Upper lobe of left lung (tissue), 6 donors: ENCODE results near the gene UACA. TPM values are rescaled to one million over a fixed set of nuclear protein-coding genes. Genes with fewer than 3 reads are reported as not detected.
A peak's percentile ranks its signal among the peaks of the same experiment; 100 is the strongest.

ENCODE experiments used
- ATAC-seq, 2 donors: fragments of 200-7000 bp; cut with Tn5 transposase; one replicate each; pipeline ENCODE4 v1.9.1; 2022; ENCODE audit warnings: mild to moderate bottlenecking in 2 of 2, moderate library complexity in 2 of 2; ENCODE audit not compliant: low FRiP score in 2 of 2
- DNase-seq, 2 donors: peaks; one replicate each; pipeline ENCODE4 v3.0.0-alpha.2; 2019 to 2020
- H3K27ac ChIP-seq, 4 donors: fragments of 200-600 bp; sonication (generic); one replicate each; pipeline ENCODE4 v1.5.1; 2016 to 2019
- H3K27me3 ChIP-seq, 4 donors: fragments of 200-600 bp; sonication (generic); one replicate each; pipeline ENCODE4 v1.5.1; 2017 to 2019
- H3K36me3 ChIP-seq, 4 donors: fragments of 200-600 bp; sonication (generic); one replicate each; pipeline ENCODE4 v1.5.1; 2016 to 2019
- H3K4me1 ChIP-seq, 4 donors: fragments of 200-600 bp; sonication (generic); one replicate each; pipeline ENCODE4 v1.5.1; 2018 to 2019
- H3K4me3 ChIP-seq, 4 donors: fragments of 200-600 bp; sonication (generic); one replicate each; pipeline ENCODE4 v1.5.1; 2017 to 2019; ENCODE audit warnings: mild to moderate bottlenecking in 2 of 4, moderate library complexity in 1 of 4
- H3K9me3 ChIP-seq, 4 donors: fragments of 200-600 bp; sonication (generic); one replicate each; pipeline ENCODE4 v1.5.1; 2018 to 2019
- CTCF ChIP-seq, 6 experiments: fragments of 450-650 bp in 4 of 6; fragments of 200-600 bp in 2 of 6; sonication (generic) in 2 of 6; IDR thresholded peaks; one replicate each; pipeline ENCODE4 v1.5.1; 2016 to 2019; ENCODE audit warnings: antibody characterized with exemption in 6 of 6
- EP300 ChIP-seq, 4 donors: sonication (generic); formaldehyde crosslinking; IDR thresholded peaks; one replicate each; pipeline ENCODE4 v1.5.1; 2017; ENCODE audit warnings: antibody characterized with exemption in 4 of 4, control low read depth in 2 of 4
- POLR2A ChIP-seq, 4 donors: fragments of 450-650 bp; IDR thresholded peaks; one replicate each; pipeline ENCODE4 v1.5.1; 2016 to 2017; ENCODE audit warnings: antibody characterized with exemption in 4 of 4, mild to moderate bottlenecking in 2 of 4
- POLR2AphosphoS5 ChIP-seq, 2 donors: sonication (generic); formaldehyde crosslinking; IDR thresholded peaks; one replicate each; pipeline ENCODE4 v1.5.1; 2017; ENCODE audit warnings: antibody characterized with exemption in 2 of 2
- WGBS, 2 donors: methylation state at CpG; one replicate each; pipeline ENCODE4 v1.1.5; 2017 to 2018; 5-methylcytosine and 5-hydroxymethylcytosine counted together
- total RNA-seq, 6 donors: library from RNA; depleted of rRNA in 4 of 6; stranded (reverse); fragments of >200 nt in 4 of 6; gene quantifications; one replicate each; pipeline versions ENCODE4 v1.1.0 to v1.2.1, GENCODE V29; 2016 to 2021
- donor health status: DM: no; HTN: no; CAD: no; lungs with moderate emphysema.
- donor health status: DM: no; HTN: yes; CAD: no; lungs with severe emphysema.

UACA gene
- total RNA-seq, 6 donors from 2014 or later: 23.9 to 83.8 (median 39.0) TPM

DNA sequence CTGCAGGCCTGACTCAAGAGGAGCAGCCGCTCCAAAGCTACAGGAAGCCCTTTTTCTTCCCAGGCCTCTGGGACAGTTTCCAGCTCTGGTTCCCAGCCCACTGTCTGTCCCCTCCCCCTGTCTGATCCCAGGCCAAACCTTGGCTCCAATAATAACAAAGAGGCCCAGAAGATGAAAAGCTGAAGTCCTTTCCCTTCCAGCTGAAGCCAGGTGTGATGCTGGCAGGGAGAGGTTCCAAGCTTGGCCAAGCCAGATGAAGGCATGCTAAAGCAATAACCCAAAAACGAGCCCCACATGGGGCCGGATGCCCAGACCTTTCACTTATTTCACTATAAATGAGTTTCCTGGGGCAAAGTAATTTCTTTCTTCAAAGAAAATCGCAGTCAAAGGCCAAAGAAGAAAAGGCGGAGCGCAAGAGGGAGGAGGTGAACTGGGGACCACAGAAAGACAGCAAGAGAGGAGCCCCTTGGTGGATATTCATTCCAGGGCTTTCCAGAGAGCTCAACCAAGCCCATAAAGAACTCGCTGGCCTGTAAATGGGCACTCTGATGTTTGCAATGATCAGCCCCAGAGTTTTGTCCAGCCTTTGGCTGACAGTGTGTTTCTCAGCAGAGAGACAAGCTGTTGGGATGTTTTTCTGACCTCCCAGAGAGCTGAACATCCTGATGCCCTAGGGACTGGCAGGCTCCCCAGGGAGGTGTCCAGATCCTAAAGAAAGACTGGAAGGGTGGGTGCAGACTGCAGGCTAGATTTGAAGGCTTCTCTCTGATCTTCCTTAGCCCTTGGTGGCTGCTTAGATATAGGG, 157.6 kb downstream of the UACA start:
- H3K27ac ChIP-seq: peak overlapping the region in 3 of 4 donors; percentile 9 to 33 (median 13)

DNA sequence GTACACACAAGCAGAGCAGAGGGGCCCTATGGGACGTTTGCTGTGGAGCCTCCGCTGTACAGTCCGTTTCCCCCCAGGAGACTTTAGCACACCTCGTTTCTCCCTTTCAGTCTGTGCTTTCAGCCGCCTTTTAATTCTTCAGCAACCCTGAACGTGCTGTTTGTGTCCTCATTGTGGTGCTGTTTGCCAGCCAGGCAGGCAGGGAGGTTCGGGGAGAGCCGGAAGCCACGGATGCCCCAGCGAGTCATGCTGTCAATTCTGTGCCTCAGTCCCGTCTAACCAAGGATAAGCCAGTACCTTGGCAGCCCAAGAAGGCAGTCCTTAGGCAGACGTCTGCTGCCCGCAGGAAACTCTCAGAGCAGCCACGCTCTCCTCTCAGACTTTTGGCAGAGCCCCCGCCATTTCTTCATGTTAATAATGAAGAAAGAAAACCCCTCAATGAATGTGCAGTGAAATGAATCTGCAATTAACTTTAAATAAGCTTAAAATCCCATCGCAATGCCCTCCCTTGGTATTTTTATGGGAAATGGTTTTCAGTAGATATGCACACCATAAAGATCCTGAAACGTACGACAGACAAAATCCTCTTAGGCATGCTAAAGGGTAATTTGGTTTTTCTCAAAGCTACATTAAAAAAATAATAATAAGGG, 158.6 kb downstream of the UACA start:
- H3K4me1 ChIP-seq: peaks cover 14 to 21% (median 16%) of the 10 kb centered on the region in 4 donors
- H3K4me3 ChIP-seq: no peak overlapping the region
- peak overlapping the region in 3 of 4 donors; percentile 16 to 64 (median 17) for H3K27ac ChIP-seq
- H3K9me3 ChIP-seq: no peaks in the 10 kb centered on the region
- DNase-seq: peak in 1 of 2 donors; percentile 22
- H3K36me3 ChIP-seq: no peaks in the 10 kb centered on the region
- no peak for ATAC-seq
- 58 to 66% methylated on average over 16 to 18 of the region's 18 CpGs for WGBS, 2 donors
- no peak for TF ChIP-seq POLR2A (IDR thresholded peaks at IDR 0.05)
- no peaks in the 10 kb centered on the region for H3K27me3 ChIP-seq

More for the DNA sequence above, 157.6 kb downstream of the UACA start:
- TF ChIP-seq POLR2A (IDR thresholded peaks at IDR 0.05) (no peak), CTCF (IDR thresholded peaks at IDR 0.05) (no peak), EP300 (IDR thresholded peaks at IDR 0.05) (no peak), POLR2AphosphoS5 (IDR thresholded peaks at IDR 0.05) (no peak)
- 55 to 66% methylated on average over 7 of the region's 7 CpGs for WGBS, 2 donors
- H3K4me1 ChIP-seq: peaks cover 14 to 21% (median 16%) of the 10 kb centered on the region in 4 donors
- no peaks in the 10 kb centered on the region for H3K9me3 ChIP-seq
- H3K36me3 ChIP-seq: no peaks in the 10 kb centered on the region
- DNase-seq (no peak), ATAC-seq (peak in 1 of 2 donors; percentile 76)
- H3K4me3 ChIP-seq: no peak overlapping the region
- H3K27me3 ChIP-seq: no peaks in the 10 kb centered on the region

Other genes starting within 250 kb of the UACA start
- 10 to 100 TPM in 1 of 6 donors, 1 to 10 TPM in 5; 1.0 to 12.0 (median 5.2) TPM for gene LARP6, start 90.6 kb upstream of the UACA start, total RNA-seq
- gene THAP10, start 128.9 kb upstream of the UACA start, total RNA-seq: 1 to 10 TPM; 1.6 to 4.0 (median 2.1) TPM
- gene LRRC49, start 129.3 kb upstream of the UACA start, total RNA-seq: 10 to 100 TPM in 3 of 6 donors, 1 to 10 TPM in 3; 3.0 to 26.7 (median 9.2) TPM